Measurements from ENCODE around the gene ZNF808.
A peak's percentile ranks its signal among the peaks of the same experiment; 100 is the strongest.
"Not testable (repeated sequence)": the region's sequence is repeated elsewhere in the genome, so short reads cannot be mapped to it uniquely, and the experiment has no call there.

ZNF808 gene

GRCh38 chr19:52601025-52601973, 73.8 kb downstream of the ZNF808 start:
- DNase-seq, result peak; percentile 97

DNA sequence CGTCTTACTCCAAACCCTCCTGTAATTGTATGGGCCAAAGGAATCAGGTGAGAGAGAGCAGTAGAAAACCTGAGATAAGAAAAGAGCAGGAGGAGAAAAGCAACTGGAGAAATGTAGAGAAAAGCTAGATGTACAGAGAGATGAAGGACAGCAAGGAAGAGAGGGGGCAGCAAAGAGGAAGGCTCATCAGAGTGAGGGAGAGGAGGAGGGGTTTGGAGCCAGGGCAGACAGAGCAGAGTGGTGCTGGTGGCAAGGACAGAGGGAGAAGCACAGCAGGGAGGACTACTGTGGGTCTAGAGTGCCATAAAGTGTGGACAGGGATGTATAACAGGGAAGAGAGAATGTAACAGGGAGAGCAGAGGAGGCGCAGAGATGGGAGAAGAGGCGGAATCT, 74.5 kb downstream of the ZNF808 start:
- not testable (repeated sequence) for DNase-seq

GRCh38 chr19:52602941-52603340, 75.5 kb downstream of the ZNF808 start:
- no peak for DNase-seq

GRCh38 chr19:52603558-52604207, 76.2 kb downstream of the ZNF808 start:
- no peak for DNase-seq
